ENCODE measurements around the gene FYB1.
"Not testable (repeated sequence)": the region's sequence is repeated elsewhere in the genome, so short reads cannot be mapped to it uniquely, and the experiment has no call there.

GRCh38 chr5:39221671-39222070 is 2.3 kb upstream of the FYB1 start:
- TF ChIP-seq CTCF, POLR2A (IDR thresholded peaks at IDR 0.05): not testable (repeated sequence)

All from esophagus squamous epithelium (tissue), 4 donors.